GM12864 (cell line): ENCODE results near the gene GPNMB.

Experiments used
- DNase-seq: peaks from one replicate; pipeline ENCODE4 v3.0.0-alpha.2; 2011; ENCODE audit warnings: low read depth
- H3K4me3 ChIP-seq: 2 replicates; pipeline ENCODE4 v1.5.1; 2011; ENCODE audit warnings: mild to moderate bottlenecking, low read depth, low read length, control low read depth
- TF ChIP-seq, protein P1 (sequence below): IDR thresholded peaks from 2 replicates; pipeline ENCODE4 v1.5.1; 2011; ENCODE audit warnings: low read depth, mild to moderate bottlenecking, moderate library complexity, low read length, control low read depth, inconsistent platforms; ENCODE audit errors: missing control alignments

The GPNMB gene

DNA sequence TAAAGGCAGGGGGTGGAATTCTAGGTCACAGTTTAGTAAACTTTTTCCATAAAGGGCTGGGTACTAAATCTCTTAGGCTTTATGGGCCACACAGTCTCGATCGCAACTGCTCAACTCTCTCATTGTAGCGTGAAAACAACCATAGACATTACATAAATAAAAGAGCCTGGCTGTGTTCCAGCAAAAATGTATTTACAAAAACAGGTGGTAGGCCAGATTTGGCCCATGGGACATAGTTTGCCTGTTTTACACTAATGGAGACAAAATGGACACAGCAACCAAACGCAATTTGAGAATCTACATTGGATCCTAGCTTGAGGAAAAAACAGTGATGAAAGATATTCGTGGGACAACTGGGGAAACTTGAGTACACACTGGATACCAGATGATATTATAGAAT, 29.3 kb downstream of the GPNMB start:
- H3K4me3 ChIP-seq, result no peak overlapping the region
- TF ChIP-seq, protein P1, sequence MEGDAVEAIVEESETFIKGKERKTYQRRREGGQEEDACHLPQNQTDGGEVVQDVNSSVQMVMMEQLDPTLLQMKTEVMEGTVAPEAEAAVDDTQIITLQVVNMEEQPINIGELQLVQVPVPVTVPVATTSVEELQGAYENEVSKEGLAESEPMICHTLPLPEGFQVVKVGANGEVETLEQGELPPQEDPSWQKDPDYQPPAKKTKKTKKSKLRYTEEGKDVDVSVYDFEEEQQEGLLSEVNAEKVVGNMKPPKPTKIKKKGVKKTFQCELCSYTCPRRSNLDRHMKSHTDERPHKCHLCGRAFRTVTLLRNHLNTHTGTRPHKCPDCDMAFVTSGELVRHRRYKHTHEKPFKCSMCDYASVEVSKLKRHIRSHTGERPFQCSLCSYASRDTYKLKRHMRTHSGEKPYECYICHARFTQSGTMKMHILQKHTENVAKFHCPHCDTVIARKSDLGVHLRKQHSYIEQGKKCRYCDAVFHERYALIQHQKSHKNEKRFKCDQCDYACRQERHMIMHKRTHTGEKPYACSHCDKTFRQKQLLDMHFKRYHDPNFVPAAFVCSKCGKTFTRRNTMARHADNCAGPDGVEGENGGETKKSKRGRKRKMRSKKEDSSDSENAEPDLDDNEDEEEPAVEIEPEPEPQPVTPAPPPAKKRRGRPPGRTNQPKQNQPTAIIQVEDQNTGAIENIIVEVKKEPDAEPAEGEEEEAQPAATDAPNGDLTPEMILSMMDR, result no peak
- no peak for DNase-seq

DNA sequence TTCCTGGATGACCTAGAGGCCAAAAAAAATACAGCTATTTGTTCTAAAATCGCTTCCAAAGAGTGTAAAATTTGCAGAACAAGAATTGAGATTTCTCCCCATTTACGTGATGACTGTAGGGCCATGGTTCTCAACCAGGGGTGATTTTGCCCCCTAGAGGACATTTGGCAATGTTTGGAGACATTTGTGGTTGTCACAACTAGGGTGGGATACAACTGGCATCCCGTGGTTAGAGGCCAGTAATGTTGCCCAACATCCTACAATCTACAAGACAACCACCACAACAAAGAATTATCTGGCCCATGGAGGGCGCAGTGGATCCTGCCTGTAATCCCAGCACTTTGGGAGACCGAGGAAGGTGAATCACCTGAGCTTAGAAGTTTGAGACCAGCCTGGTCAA, 29.8 kb downstream of the GPNMB start:
- no peak for DNase-seq
- TF ChIP-seq, protein P1, result peak; percentile 57

DNA sequence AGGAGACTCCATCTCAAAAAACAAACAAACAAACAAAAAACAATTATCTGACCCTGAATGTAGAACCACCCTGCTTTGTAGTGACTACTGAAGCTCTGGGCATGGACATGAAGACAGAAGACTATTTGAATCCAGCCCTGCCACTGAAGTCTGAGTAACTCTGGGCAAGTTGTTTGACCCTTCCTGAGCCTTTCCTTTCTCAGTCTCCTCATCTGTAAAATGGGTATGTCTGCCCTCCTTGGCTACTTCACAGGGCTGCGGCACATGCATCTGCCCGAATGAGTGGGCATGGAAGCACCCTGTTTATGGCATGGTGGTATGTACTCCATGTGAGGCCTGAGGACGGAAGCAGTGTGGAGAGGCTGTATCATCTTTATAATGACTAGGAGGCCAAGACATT, 30.4 kb downstream of the GPNMB start:
- no peak overlapping the region for H3K4me3 ChIP-seq
- DNase-seq, result no peak
- TF ChIP-seq, protein P1, result no peak

More for the DNA sequence above, 29.8 kb downstream of the GPNMB start:
- H3K4me3 ChIP-seq, result no peak overlapping the region

- peak; percentile 56 for DNase-seq
- H3K4me3 ChIP-seq, result no peak overlapping the region
- TF ChIP-seq, protein P1, result peak; percentile 81
These were observed 30.9 kb downstream of the GPNMB start for GRCh38 chr7:23277359-23277989.

DNA sequence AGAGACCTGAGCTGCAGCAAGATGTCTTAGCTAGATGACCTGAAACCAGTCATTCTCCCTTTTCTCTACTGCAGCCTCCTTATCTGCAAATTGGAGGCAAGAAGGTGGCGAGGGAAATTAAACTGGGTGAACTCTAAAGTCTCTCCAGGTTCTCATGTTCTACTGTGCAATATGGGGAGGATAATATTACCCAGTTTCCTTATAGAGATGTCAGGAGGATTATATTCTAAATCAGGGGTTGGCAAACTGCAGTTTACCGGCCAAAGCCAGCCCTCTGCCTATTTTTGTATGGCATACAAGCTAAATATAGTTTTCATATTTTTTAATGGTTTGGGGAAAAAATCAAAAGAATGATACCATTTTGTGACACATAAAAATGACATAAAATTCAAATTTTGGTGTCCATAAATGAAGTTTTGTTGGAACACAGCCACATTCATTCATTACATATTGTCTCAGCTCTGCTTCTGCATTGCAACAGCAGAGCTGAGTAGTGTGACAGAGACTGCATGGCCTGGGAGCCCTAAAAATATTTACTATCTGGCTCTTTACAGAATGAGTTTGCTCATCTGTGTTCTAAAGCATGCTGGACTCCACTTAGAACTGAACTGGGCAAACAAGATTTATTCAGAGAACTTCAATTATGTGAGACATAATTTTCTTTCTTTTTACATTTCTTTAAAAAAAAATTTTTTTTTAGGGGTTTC, 33.4 kb downstream of the GPNMB start:
- TF ChIP-seq, protein P1, result no peak
- no peak overlapping the region for H3K4me3 ChIP-seq
- no peak for DNase-seq

- DNase-seq, result no peak
- no peak overlapping the region for H3K4me3 ChIP-seq
These were observed 36.5 kb downstream of the GPNMB start for GRCh38 chr7:23283086-23283485.

More at GRCh38 chr7:23283086-23283485, 36.5 kb downstream of the GPNMB start:
- TF ChIP-seq, protein P1, result no peak
